Measurements from ENCODE around the gene AP4E1. TPM values are rescaled to one million over a fixed set of nuclear protein-coding genes. Genes with fewer than 3 reads are reported as not detected.

Gene AP4E1
- total and polyA plus RNA-seq, 2 of the 4 experiments (the other 2 are of a cell fraction): 3.1 to 6.8 TPM

DNA sequence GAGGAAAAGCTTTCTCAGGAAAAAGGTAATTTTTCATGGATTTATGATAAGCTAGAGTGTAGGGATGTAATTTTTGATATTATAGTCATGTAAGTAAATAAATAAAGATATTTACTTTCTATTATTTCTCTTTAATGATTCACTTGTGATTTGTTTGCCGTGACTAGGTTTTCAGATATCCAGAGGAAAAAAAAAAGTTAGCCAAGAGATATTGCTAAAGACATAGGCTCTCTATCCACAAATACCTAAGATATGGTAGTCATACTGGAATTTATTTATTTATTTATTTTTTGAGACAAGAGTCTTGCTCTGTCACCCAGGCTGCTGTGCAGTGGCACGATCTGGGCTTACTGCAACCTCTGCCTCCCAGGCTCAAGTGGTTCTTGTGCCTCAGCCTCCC, 59.9 kb downstream of the AP4E1 start:
- Histone ChIP-seq H3K18ac (ENCODE audit: low read depth, low read length) (no peak overlapping the region), H2AK5ac (ENCODE audit: low read depth, low read length) (no peak overlapping the region), H2BK5ac (ENCODE audit: low read depth, low read length, poor library complexity, severe bottlenecking) (no peak overlapping the region), H2BK15ac (ENCODE audit: low read depth, low read length) (no peak overlapping the region), H4K8ac (ENCODE audit: low read depth in 2 of 2, low read length in 2 of 2) (no peak overlapping the region), H3K9ac (ENCODE audit: low read depth, low read length) (no peak overlapping the region), H3K56ac (ENCODE audit: extremely low read depth, insufficient read depth, low read length) (no peak overlapping the region), H3K27ac (ENCODE audit: insufficient read depth, low read length) (no peak overlapping the region), H2BK20ac (ENCODE audit: low read depth, low read length) (no peak overlapping the region), H3K4me2 (ENCODE audit: low read depth, low read length) (no peak overlapping the region), H3K4me1 (ENCODE audit: control insufficient read depth, insufficient read depth, low read length) (no peaks in the 10 kb centered on the region), H3K9me3 (ENCODE audit: control insufficient read depth, insufficient read depth, low read length) (peaks cover 11% of the 10 kb centered on the region), H2AK9ac (replicated peaks; ENCODE audit: low read depth, low read length, poor library complexity) (no peak overlapping the region), H4K5ac (ENCODE audit: low read depth, low read length) (no peak overlapping the region), H3K4me3 (ENCODE audit: insufficient read depth, low read depth, low read length) (no peak overlapping the region), H3K14ac (replicated peaks; ENCODE audit: low read depth, low read length) (no peak overlapping the region), H3K4ac (ENCODE audit: low read depth, low read length) (no peak overlapping the region), H3K36me3 (ENCODE audit: control insufficient read depth, insufficient read depth, low read length) (peaks cover 15% of the 10 kb centered on the region), H2BK120ac (ENCODE audit: low read depth, low read length) (no peak overlapping the region), H3K27me3 (ENCODE audit: control insufficient read depth, insufficient read depth, low read length) (no peaks in the 10 kb centered on the region), H4K20me1 (ENCODE audit: insufficient read depth, low read length) (no peaks in the 10 kb centered on the region), H3K9me1 (ENCODE audit: insufficient read depth, low read length) (no peaks in the 10 kb centered on the region), H3K23ac (ENCODE audit: low read depth, low read length) (no peak overlapping the region), H3K79me1 (ENCODE audit: low read depth in 1 of 2, low read length in 2 of 2) (peaks cover 0 to 14% of the 10 kb centered on the region in 2 experiments; a peak in 3 of 4 replicates), H4K91ac (ENCODE audit: insufficient read depth, low read depth, low read length) (no peak overlapping the region), H2AFZ (replicated peaks; ENCODE audit: low read length, poor library complexity) (no peak overlapping the region)
- ChIA-PET POLR2A (ENCODE audit: unreplicated experiment) (no interaction called here), CTCF (no interaction called here)
- no peak for ATAC-seq (ENCODE audit: low read depth)
- DNase-seq: peak; percentile 26
- intact Hi-C loops (cut with micrococcal nuclease) (no loop called here), dilution Hi-C loops (cut with HindIII; ENCODE audit: low sequenced_read_pairs, unreplicated experiment) (no loop called here), in situ Hi-C loops (cut with MboI; ENCODE audit: low sequenced_read_pairs) (no loop called here)
- WGBS, 2 experiments (ENCODE audit: extremely low coverage in 2 of 2, insufficient read length in 1 of 2): no CpG with 5 or more reads among the region's 2 CpGs
- no peak for TF ChIP-seq CHD1 (IDR thresholded peaks at IDR 0.05; ENCODE audit: low read depth, low read length)
- TF ChIP-seq CEBPB (IDR thresholded peaks at IDR 0.05; ENCODE audit: low read depth, low read length): peak; percentile 44; the same call in 1 of the 2 replicates
- no TSS peak for BruUV-seq (replicated peaks)

Measured in IMR-90 (cell line).